Keratinocyte (primary cell): Measurements from ENCODE around the gene P2RX3. TPM values are rescaled to one million over a fixed set of nuclear protein-coding genes. Genes with fewer than 3 reads are reported as not detected.

Experiments used
- DNase-seq: peaks from one replicate; pipeline ENCODE4 v3.0.0-alpha.2; 2011; ENCODE audit warnings: low read depth, missing footprints, low spot score
- FAIRE-seq: peaks from 2 replicates; lab custom pipeline; 2011; peaks lifted over from hg19 to GRCh38; lab: Jason Lieb, UNC
- H2AFZ ChIP-seq: 2 replicates; pipeline ENCODE4 v1.6.0; 2012; ENCODE audit warnings: low read length, control low read depth, inconsistent platforms; ENCODE audit not compliant: control insufficient read depth
- H3K27ac ChIP-seq: 2 replicates; pipeline ENCODE4 v1.5.1; 2011; ENCODE audit warnings: low read length; ENCODE audit not compliant: control insufficient read depth, insufficient read depth
- H3K27me3 ChIP-seq: 3 replicates; pipeline ENCODE4 v1.6.0; 2011; ENCODE audit warnings: low read length; ENCODE audit not compliant: control insufficient read depth, insufficient read depth; ENCODE audit errors: extremely low read depth
- H3K36me3 ChIP-seq, 2 experiments: 2 replicates in 1 of 2; 3 replicates in 1 of 2; pipeline ENCODE4 v1.5.1; 2011; ENCODE audit warnings: low read length in 2 of 2, mild to moderate bottlenecking in 1 of 2; ENCODE audit not compliant: control insufficient read depth in 2 of 2, insufficient read depth in 2 of 2; ENCODE audit errors: extremely low read depth in 1 of 2
- H3K4me1 ChIP-seq: 3 replicates; pipeline ENCODE4 v1.5.1; 2011; ENCODE audit warnings: low read length; ENCODE audit not compliant: control insufficient read depth, insufficient read depth; ENCODE audit errors: extremely low read depth
- H3K4me2 ChIP-seq: 3 replicates; pipeline ENCODE4 v1.6.0; 2011; ENCODE audit warnings: low read depth, low read length; ENCODE audit not compliant: control insufficient read depth, insufficient read depth; ENCODE audit errors: extremely low read depth
- H3K4me3 ChIP-seq, 3 experiments: fragments of 200-600 bp in 1 of 3; sonication (generic) in 1 of 3; 2 replicates in 2 of 3; 3 replicates in 1 of 3; pipeline ENCODE4 v1.5.1; 2011 to 2016; ENCODE audit warnings: low read length in 3 of 3, mild to moderate bottlenecking in 3 of 3, control low read depth in 2 of 3, inconsistent platforms in 1 of 3, low read depth in 1 of 3, mixed read lengths in 1 of 3, mixed run types in 1 of 3, moderate library complexity in 1 of 3; ENCODE audit not compliant: control insufficient read depth in 2 of 3, insufficient read depth in 2 of 3; ENCODE audit errors: extremely low read depth in 1 of 3
- H3K79me2 ChIP-seq: 2 replicates; pipeline ENCODE4 v1.6.0; 2012; ENCODE audit warnings: low read length; ENCODE audit not compliant: control insufficient read depth, insufficient read depth
- H3K9ac ChIP-seq: 3 replicates; pipeline ENCODE4 v1.6.0; 2011; ENCODE audit warnings: low read length; ENCODE audit not compliant: control insufficient read depth, insufficient read depth; ENCODE audit errors: extremely low read depth
- H3K9me1 ChIP-seq: 3 replicates; pipeline ENCODE4 v1.6.0; 2011; ENCODE audit warnings: low read length; ENCODE audit not compliant: control insufficient read depth, insufficient read depth; ENCODE audit errors: extremely low read depth
- H3K9me3 ChIP-seq: 2 replicates; pipeline ENCODE4 v1.5.1; 2012; ENCODE audit warnings: low read depth, low read length; ENCODE audit not compliant: control insufficient read depth
- H4K20me1 ChIP-seq: 3 replicates; pipeline ENCODE4 v1.6.0; 2011; ENCODE audit warnings: low read length; ENCODE audit not compliant: control insufficient read depth, insufficient read depth; ENCODE audit errors: extremely low read depth
- EZH2 ChIP-seq: IDR thresholded peaks from one replicate; pipeline ENCODE4 v1.6.1; 2012; ENCODE audit warnings: inconsistent platforms, mild to moderate bottlenecking, low read length, moderate library complexity
- dilution Hi-C: fragments of 300-500 bp; cut with MboI; formaldehyde crosslinking; loops from one replicate; pipeline ENCODE4 v1.7.0; 2020; ENCODE audit warnings: low sequenced_read_pairs; ENCODE audit not compliant: extremely low pct_ligation_motif_present
- polyA plus RNA-seq, 5 experiments: library from polyadenylated mRNA; depleted of rRNA in 3 of 5; stranded (reverse) in 3 of 5; stranded (forward) in 1 of 5; unstranded in 1 of 5; fragments of >200 nt; gene quantifications; 1 replicate in 1 of 5; 2 replicates in 3 of 5; 3 replicates in 1 of 5; pipeline versions ENCODE4 v1.2.1 to v1.2.3, GENCODE V29; 2011 to 2012; ENCODE audit warnings: missing spikeins in 2 of 5, low read depth in 1 of 5, low replicate concordance in 1 of 5
- TF ChIP-seq, protein P1 (sequence below), 3 experiments: IDR thresholded peaks in 1 of 3; conservative IDR thresholded peaks in 1 of 3; optimal IDR thresholded peaks in 1 of 3; 2 replicates in 2 of 3; 3 replicates in 1 of 3; pipeline versions ENCODE3 to v1.5.1; 2011; ENCODE audit warnings: low read length in 3 of 3, mild to moderate bottlenecking in 3 of 3, moderate library complexity in 2 of 3, control low read depth in 1 of 3, inconsistent platforms in 1 of 3; ENCODE audit not compliant: insufficient read depth in 2 of 3; ENCODE audit errors: extremely low read depth in 1 of 3

P2RX3 gene
- polyA plus RNA-seq, 1 donor (not counting 4 experiments of a cell fraction or from before 2014, with no cell fraction given), result not detected

DNA sequence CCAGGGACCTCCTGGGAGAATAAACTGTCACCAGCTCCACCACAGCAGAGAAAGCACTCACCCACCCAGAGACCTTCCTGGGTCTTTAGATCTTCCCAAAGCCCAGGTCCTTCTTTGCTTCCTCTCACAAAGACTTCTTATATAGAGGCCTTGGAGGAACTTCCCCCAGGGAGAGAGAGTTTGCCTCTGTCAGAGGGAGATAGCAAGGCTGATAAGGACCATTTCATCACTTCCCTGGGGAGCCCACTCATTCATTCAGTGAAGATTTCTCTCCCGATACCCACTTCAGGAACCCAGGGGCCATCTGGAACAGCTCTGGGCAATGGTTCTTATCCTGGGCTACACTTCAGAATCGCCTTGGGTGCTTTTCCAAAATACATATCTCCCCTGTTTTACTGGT is 52.4 kb downstream of the P2RX3 start, which contains the start of gene PRG2:
TSS of gene PRG2 (minus strand) at position 116 of the 400 bp plus-strand sequence. CDS start 706 bp downstream, outside the sequence.
- Histone ChIP-seq H4K20me1 (no peaks in the 10 kb centered on the region), H3K27me3 (no peaks in the 10 kb centered on the region), H3K27ac (no peak within 1 kb of the TSS), H3K4me3 (no peak within 1 kb of the TSS), H3K9me1 (no peaks in the 10 kb centered on the region), H3K4me1 (peaks cover 8% of the 10 kb centered on the region), H3K36me3 (no peaks in the 10 kb centered on the region), H3K79me2 (no peaks in the 10 kb centered on the region), H3K9ac (no peak within 1 kb of the TSS), H2AFZ (no peak within 1 kb of the TSS), H3K9me3 (no peaks in the 10 kb centered on the region), H3K4me2 (no peak within 1 kb of the TSS)
- FAIRE-seq (no peak), DNase-seq (no peak)
- dilution Hi-C loops, result no loop called here
- no peak for TF ChIP-seq EZH2
- TF ChIP-seq, protein P1, sequence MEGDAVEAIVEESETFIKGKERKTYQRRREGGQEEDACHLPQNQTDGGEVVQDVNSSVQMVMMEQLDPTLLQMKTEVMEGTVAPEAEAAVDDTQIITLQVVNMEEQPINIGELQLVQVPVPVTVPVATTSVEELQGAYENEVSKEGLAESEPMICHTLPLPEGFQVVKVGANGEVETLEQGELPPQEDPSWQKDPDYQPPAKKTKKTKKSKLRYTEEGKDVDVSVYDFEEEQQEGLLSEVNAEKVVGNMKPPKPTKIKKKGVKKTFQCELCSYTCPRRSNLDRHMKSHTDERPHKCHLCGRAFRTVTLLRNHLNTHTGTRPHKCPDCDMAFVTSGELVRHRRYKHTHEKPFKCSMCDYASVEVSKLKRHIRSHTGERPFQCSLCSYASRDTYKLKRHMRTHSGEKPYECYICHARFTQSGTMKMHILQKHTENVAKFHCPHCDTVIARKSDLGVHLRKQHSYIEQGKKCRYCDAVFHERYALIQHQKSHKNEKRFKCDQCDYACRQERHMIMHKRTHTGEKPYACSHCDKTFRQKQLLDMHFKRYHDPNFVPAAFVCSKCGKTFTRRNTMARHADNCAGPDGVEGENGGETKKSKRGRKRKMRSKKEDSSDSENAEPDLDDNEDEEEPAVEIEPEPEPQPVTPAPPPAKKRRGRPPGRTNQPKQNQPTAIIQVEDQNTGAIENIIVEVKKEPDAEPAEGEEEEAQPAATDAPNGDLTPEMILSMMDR (optimal IDR thresholded peaks at IDR 0.05 in 1 of 3, IDR thresholded peaks at IDR 0.05 in 1 of 3, conservative IDR thresholded peaks at IDR 0.05 in 1 of 3; ENCODE audit: extremely low read depth in 1 of 3, insufficient read depth in 2 of 3, low read length in 3 of 3), result no peak

DNA sequence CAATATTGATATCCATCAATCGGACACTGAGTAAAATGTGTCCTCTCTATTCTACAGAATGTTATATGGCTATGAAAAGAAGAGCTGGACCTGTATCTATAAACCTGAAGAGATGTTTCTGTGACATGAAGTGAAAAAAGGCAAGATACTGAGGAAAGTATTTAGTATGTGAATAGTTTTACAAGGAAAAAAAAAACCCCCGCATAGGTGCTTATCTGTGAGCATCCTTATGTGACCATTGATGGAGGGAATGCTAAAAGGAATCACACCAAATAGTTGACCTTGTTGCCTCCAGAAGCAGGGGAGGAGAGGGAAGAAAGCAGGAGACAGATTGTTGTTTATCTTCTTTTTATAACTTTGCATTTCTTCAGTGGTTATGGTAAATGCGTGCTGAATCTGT is 53.0 kb downstream of the P2RX3 start:
- Histone ChIP-seq H3K9me3 (no peaks in the 10 kb centered on the region), H3K27me3 (no peaks in the 10 kb centered on the region), H3K36me3 (no peaks in the 10 kb centered on the region), H3K27ac (no peak overlapping the region), H3K9me1 (no peaks in the 10 kb centered on the region), H3K4me2 (no peak overlapping the region), H3K9ac (no peak overlapping the region), H3K4me3 (no peak overlapping the region), H3K4me1 (peaks cover 8% of the 10 kb centered on the region), H2AFZ (no peak overlapping the region), H3K79me2 (no peaks in the 10 kb centered on the region), H4K20me1 (no peaks in the 10 kb centered on the region)
- FAIRE-seq (no peak), DNase-seq (no peak)
- dilution Hi-C loops, result no loop called here
- no peak for TF ChIP-seq EZH2
- TF ChIP-seq, protein P1 (optimal IDR thresholded peaks at IDR 0.05 in 1 of 3, IDR thresholded peaks at IDR 0.05 in 1 of 3, conservative IDR thresholded peaks at IDR 0.05 in 1 of 3; ENCODE audit: extremely low read depth in 1 of 3, insufficient read depth in 2 of 3, low read length in 3 of 3), result no peak
